ENCODE results near the gene UGT1A1.
A peak's percentile ranks its signal among the peaks of the same experiment; 100 is the strongest.
"Not testable (repeated sequence)": the region's sequence is repeated elsewhere in the genome, so short reads cannot be mapped to it uniquely, and the experiment has no call there.

UGT1A1 gene

GRCh38 chr2:233760043-233760442 lies at the start of gene UGT1A1:
Gene UGT1A1 (plus strand): TSS chr2:233760270. CDS start chr2:233760288, 18 bp downstream.
- DNase-seq (ENCODE audit: low spot score): no peak

- DNase-seq (ENCODE audit: low spot score): peak; percentile 76
Measured at GRCh38 chr2:233711312-233712008, 48.6 kb upstream of the UGT1A1 start.

- DNase-seq (ENCODE audit: low spot score): no peak
Measured at GRCh38 chr2:233712611-233713261, 47.3 kb upstream of the UGT1A1 start, which contains the start of gene UGT1A5. Gene UGT1A5 (plus strand): TSS chr2:233712907. CDS start chr2:233712992, 85 bp downstream.

GRCh38 chr2:233713262-233713615 lies 46.8 kb upstream of the UGT1A1 start:
- DNase-seq (ENCODE audit: low spot score): no peak

- DNase-seq (ENCODE audit: low spot score): no peak
Measured at GRCh38 chr2:233714121-233714520, 45.9 kb upstream of the UGT1A1 start.

- no peak for DNase-seq (ENCODE audit: low spot score)
Measured at GRCh38 chr2:233718552-233718951, 41.5 kb upstream of the UGT1A1 start, which contains the start of gene UGT1A4. Gene UGT1A4 (plus strand): TSS chr2:233718736. CDS start chr2:233718821, 85 bp downstream.

- DNase-seq (ENCODE audit: low spot score): no peak
Measured at GRCh38 chr2:233728723-233729301, 31.3 kb upstream of the UGT1A1 start, which contains the start of gene UGT1A3. Gene UGT1A3 (plus strand): TSS chr2:233729042. CDS start chr2:233729127, 85 bp downstream.

GRCh38 chr2:233736868-233737653 lies 23.0 kb upstream of the UGT1A1 start:
- DNase-seq (ENCODE audit: low spot score): not testable (repeated sequence)

- no peak for DNase-seq (ENCODE audit: low spot score)
Measured at GRCh38 chr2:233740870-233741269, 19.2 kb upstream of the UGT1A1 start.

GRCh38 chr2:233743464-233744259 lies 16.4 kb upstream of the UGT1A1 start:
- no peak for DNase-seq (ENCODE audit: low spot score)

GRCh38 chr2:233745073-233745755 lies 14.9 kb upstream of the UGT1A1 start:
- DNase-seq (ENCODE audit: low spot score): no peak

GRCh38 chr2:233745838-233746237 lies 14.2 kb upstream of the UGT1A1 start:
- DNase-seq (ENCODE audit: low spot score): not testable (repeated sequence)

- DNase-seq (ENCODE audit: low spot score): no peak
Measured at GRCh38 chr2:233746475-233747282, 13.4 kb upstream of the UGT1A1 start.

- DNase-seq (ENCODE audit: low spot score): no peak
Measured at GRCh38 chr2:233747283-233747544, 12.9 kb upstream of the UGT1A1 start.

GRCh38 chr2:233750689-233751088 lies 9.4 kb upstream of the UGT1A1 start:
- not testable (repeated sequence) for DNase-seq (ENCODE audit: low spot score)

- DNase-seq (ENCODE audit: low spot score): not testable (repeated sequence)
Measured at GRCh38 chr2:233751212-233752009, 8.7 kb upstream of the UGT1A1 start.

GRCh38 chr2:233754872-233755611 lies 5.0 kb upstream of the UGT1A1 start:
- DNase-seq (ENCODE audit: low spot score): no peak

- DNase-seq (ENCODE audit: low spot score): no peak
Measured at GRCh38 chr2:233756429-233757081, 3.5 kb upstream of the UGT1A1 start.
